Thymus (tissue), 11 donors: Measurements from ENCODE around the gene TARBP1. TPM values are rescaled to one million over a fixed set of nuclear protein-coding genes. Genes with fewer than 3 reads are reported as not detected.
"Not testable (repeated sequence)": the region's sequence is repeated elsewhere in the genome, so short reads cannot be mapped to it uniquely, and the experiment has no call there.

Experiments
- DNase-seq, 9 donors: peaks; one replicate each; pipeline ENCODE4 v3.0.0-alpha.2; 2013; ENCODE audit warnings: low spot score in 9 of 9, low read depth in 6 of 9, missing footprints in 1 of 9
- H3K27ac ChIP-seq, 2 donors: one replicate each; pipeline ENCODE4 v1.5.1; 2013; ENCODE audit warnings: control low read depth in 1 of 2, low read depth in 1 of 2, low read length in 1 of 2, mild to moderate bottlenecking in 1 of 2, moderate library complexity in 1 of 2
- H3K27me3 ChIP-seq, 2 donors: one replicate each; pipeline ENCODE4 v1.5.1; 2013; ENCODE audit warnings: low read length in 1 of 2; ENCODE audit not compliant: control insufficient read depth in 2 of 2, insufficient read depth in 1 of 2
- H3K36me3 ChIP-seq, 2 donors: one replicate each; pipeline ENCODE4 v1.5.1; 2013; ENCODE audit warnings: low read length in 1 of 2, mild to moderate bottlenecking in 1 of 2, moderate library complexity in 1 of 2; ENCODE audit not compliant: control insufficient read depth in 2 of 2, insufficient read depth in 2 of 2
- H3K4me1 ChIP-seq, 2 donors: one replicate each; pipeline ENCODE4 v1.5.1; 2013; ENCODE audit warnings: low read length in 2 of 2; ENCODE audit not compliant: control insufficient read depth in 2 of 2, insufficient read depth in 2 of 2
- H3K4me3 ChIP-seq, 2 donors: one replicate each; pipeline ENCODE4 v1.5.1; 2013; ENCODE audit warnings: low read length in 2 of 2, control low read depth in 1 of 2, mild to moderate bottlenecking in 1 of 2
- H3K9me3 ChIP-seq, 2 donors: one replicate each; pipeline ENCODE4 v1.5.1; 2013; ENCODE audit warnings: low read length in 1 of 2, mild to moderate bottlenecking in 1 of 2; ENCODE audit not compliant: control insufficient read depth in 2 of 2, insufficient read depth in 1 of 2
- WGBS: extraction: QIAGEN DNeasy Blood & Tissue Kit; methylation state at CpG from one replicate; pipeline ENCODE4 v1.1.7; 2013; 5-methylcytosine and 5-hydroxymethylcytosine counted together
- polyA plus RNA-seq: library from polyadenylated mRNA; stranded (reverse); fragments of 200-250 nt; gene quantifications from one replicate; pipeline ENCODE4 v1.2.3, GENCODE V29; 2013
- total RNA-seq: library from RNA; stranded (reverse); fragments of 120-200 nt; gene quantifications from one replicate; pipeline ENCODE4 v1.2.4, GENCODE V29; 2013
- donor health status: healthy.

Gene TARBP1
- total and polyA plus RNA-seq, 2 donors, result 29.0 to 66.3 TPM

DNA sequence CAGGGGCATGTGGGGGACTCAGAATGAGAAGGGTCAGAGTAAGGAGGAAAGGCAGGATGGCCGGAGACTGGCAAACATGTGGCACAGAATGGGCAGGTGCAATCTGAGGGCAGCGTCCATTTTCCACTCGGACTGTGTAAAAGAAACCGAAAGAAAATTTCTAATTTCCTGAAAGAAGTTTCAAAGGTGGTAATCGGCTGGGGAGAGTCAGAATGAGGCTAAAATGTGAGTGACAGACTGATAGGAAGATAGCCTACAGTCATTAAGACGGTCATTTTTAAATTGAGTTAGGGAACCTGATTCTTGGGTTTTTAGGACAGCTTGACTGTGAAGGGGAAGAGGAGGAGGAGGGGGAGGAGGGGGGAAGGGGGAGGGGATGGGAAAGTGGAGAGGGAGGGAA lies 82.1 kb downstream of the TARBP1 start:
- Histone ChIP-seq H3K27me3 (no peaks in the 10 kb centered on the region), H3K36me3 (peaks cover 5 to 29% of the 10 kb centered on the region in 2 donors), H3K27ac (no peak overlapping the region), H3K9me3 (no peaks in the 10 kb centered on the region), H3K4me1 (peaks cover 0 to 4% of the 10 kb centered on the region in 2 donors), H3K4me3 (no peak overlapping the region)
- WGBS, result 97% methylated on average over 6 of the region's 6 CpGs
- DNase-seq, result no peak

DNA sequence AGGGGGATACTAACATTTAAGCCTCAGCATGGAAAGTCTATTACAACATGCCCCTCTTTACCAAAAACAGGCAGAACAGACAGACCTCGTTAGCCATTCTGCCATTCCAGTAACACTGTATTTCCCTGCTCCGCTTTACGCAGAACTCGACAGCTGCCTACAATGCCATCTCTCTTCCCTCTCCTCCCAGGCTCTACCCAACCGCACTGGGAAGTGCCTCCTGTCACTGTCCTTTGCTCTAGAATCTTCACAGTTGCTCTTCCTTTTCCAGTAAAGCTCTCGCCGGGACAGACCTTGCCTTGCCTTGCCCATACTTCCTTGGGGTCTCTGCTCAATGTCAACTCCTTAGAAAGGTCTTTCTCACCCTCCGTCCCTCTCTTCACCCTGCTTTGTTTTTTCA lies 82.9 kb downstream of the TARBP1 start:
- peaks cover 5 to 34% of the 10 kb centered on the region in 2 donors for H3K36me3 ChIP-seq
- WGBS, result 98% methylated on average over 8 of the region's 8 CpGs
- no peaks in the 10 kb centered on the region for H3K9me3 ChIP-seq
- H3K4me1 ChIP-seq, result no peaks in the 10 kb centered on the region
- no peak overlapping the region for H3K27ac ChIP-seq
- no peaks in the 10 kb centered on the region for H3K27me3 ChIP-seq
- no peak overlapping the region for H3K4me3 ChIP-seq
- no peak for DNase-seq

DNA sequence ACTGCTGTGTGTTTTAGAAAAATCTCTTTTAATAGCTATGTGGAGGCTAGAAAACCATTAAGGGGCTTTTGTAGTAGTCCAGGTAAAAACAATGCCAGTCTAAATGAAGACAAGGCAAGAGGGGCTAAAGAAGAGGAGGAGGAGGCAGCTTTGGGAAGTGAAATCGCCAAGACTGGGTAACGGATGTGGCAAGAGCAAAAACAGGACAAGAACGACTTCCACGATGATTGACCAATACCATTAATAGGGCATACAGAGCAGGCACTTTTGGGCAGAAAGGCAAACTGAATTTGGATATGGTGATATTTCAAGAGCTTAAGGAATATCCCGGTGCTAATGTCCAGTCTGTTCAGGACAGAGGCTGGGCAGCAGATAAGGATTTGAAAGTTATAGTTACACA lies 83.7 kb downstream of the TARBP1 start:
- 95% methylated on average over 5 of the region's 5 CpGs for WGBS
- no peak overlapping the region for H3K27ac ChIP-seq

DNA sequence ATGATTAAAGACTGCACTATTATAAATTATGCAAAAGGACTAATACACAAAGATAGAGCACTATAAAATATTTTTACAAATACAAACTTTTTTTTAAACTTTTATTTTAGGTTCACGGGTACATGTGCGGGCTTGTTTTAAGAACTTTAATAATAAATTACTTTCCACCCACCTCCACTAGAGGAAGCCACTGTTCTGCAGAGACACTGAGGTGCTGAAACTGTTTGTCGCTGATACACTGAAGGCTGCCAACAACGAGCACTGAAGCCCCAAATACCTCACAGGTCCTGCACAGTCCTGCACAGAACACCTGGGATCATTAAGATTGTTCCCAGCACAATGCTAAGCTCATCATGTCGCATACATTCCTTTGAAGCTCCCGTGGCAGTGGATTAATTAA lies 85.8 kb downstream of the TARBP1 start:
- no peaks in the 10 kb centered on the region for H3K9me3 ChIP-seq
- 98% methylated on average over 6 of the region's 6 CpGs for WGBS
- H3K4me3 ChIP-seq, result no peak overlapping the region
- DNase-seq, result no peak
- H3K27me3 ChIP-seq, result no peaks in the 10 kb centered on the region
- H3K36me3 ChIP-seq, result peaks cover 5 to 32% of the 10 kb centered on the region in 2 donors
- no peak overlapping the region for H3K27ac ChIP-seq
- H3K4me1 ChIP-seq, result no peaks in the 10 kb centered on the region

More for the DNA sequence above, 83.7 kb downstream of the TARBP1 start:
- Histone ChIP-seq H3K4me1 (no peaks in the 10 kb centered on the region), H3K36me3 (peaks cover 5 to 37% of the 10 kb centered on the region in 2 donors), H3K4me3 (no peak overlapping the region), H3K9me3 (no peaks in the 10 kb centered on the region), H3K27me3 (no peaks in the 10 kb centered on the region)
- no peak for DNase-seq

DNA sequence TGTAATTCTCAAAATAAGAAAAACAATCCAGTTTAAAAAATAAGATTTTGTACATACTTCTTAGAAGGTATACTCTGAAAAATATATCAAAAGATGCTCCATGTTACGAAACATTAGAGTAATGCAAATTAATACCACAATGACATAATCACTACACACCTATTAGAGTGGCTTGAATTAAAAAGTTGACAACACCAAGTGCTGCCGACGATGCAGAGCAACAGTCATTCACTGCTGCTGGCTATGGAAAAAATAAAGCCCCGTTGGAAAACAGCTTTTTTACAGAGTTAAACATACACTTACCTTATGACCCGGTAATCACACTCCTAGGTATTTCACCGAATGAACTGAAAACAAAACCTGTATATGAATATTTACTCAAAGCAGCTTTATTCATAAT lies 90.9 kb downstream of the TARBP1 start:
- H3K9me3 ChIP-seq, result no peaks in the 10 kb centered on the region
- no peaks in the 10 kb centered on the region for H3K4me1 ChIP-seq
- H3K27me3 ChIP-seq, result no peaks in the 10 kb centered on the region
- peaks cover 0 to 16% of the 10 kb centered on the region in 2 donors for H3K36me3 ChIP-seq
- no peak overlapping the region for H3K27ac ChIP-seq
- no peak for DNase-seq
- 87% methylated on average over 6 of the region's 6 CpGs for WGBS
- no peak overlapping the region for H3K4me3 ChIP-seq

DNA sequence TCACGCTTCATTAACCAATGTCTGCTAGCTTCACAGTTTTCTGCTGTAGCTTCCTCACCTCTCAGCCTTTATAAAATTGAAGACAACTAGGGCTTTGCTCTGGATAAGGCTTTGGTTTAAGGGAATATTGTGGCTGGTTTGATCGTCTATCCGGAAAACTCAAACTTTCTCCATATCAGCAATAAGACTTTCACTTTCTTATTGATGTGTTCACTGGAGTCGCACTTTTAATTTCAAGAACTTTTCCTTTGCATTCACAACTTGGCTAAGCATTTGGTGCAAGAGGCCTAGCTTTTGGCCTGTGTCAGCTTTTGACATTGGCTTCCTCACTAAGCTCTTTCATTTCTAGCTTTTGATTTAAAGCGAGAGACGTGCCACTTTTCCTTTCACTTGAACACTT lies 92.9 kb downstream of the TARBP1 start:
- Histone ChIP-seq H3K27me3 (no peaks in the 10 kb centered on the region), H3K4me1 (no peaks in the 10 kb centered on the region), H3K4me3 (no peak overlapping the region), H3K9me3 (no peaks in the 10 kb centered on the region), H3K27ac (no peak overlapping the region), H3K36me3 (peaks cover 0 to 6% of the 10 kb centered on the region in 2 donors)
- WGBS, result 97% methylated on average over 6 of the region's 6 CpGs
- DNase-seq, result no peak

DNA sequence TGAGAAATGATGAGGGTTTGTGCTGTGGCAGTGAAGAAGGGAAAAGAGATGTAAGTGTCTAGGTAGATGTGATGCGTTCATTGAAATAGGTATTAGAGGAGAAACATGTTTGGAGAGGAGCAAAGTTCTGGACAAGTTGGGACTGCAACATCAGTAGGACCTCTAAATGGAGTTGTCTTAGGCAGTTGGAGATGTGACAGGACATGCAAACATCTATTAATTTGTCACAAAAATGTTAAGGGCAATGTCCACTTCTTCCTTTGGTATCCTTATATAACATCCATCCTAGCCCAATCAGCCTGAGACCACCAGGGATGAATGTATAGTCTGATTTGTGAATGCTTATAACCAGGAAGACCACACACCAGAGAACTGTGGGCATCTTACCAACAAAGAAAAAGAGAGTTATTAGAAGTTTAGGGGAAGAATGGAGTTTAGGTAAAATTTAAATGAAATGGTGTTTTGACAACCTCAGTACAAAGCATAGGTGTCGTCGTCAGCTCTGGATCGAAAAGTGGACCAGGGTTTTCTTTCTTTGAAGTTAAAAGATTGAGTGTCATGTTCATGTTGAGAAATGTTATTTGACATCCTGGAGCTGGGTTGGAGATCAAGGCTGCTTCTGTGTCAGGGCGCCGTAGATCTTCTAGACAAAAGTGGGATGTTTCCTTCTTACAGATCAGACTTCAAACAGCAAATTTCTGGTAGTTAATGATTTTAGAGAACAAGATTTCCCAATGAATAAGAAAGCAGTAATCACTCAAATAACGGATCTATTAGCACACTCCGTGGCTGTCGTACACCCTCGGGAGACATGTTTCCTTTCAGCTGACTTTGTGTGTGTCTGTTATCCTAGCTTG lies 97.1 kb downstream of the TARBP1 start:
- Histone ChIP-seq H3K4me3 (no peak overlapping the region), H3K36me3 (peaks cover 22 to 23% of the 10 kb centered on the region in 2 donors), H3K27ac (no peak overlapping the region), H3K27me3 (no peaks in the 10 kb centered on the region), H3K9me3 (no peaks in the 10 kb centered on the region), H3K4me1 (no peaks in the 10 kb centered on the region)
- DNase-seq, result no peak
- 97% methylated on average over 10 of the region's 10 CpGs for WGBS

DNA sequence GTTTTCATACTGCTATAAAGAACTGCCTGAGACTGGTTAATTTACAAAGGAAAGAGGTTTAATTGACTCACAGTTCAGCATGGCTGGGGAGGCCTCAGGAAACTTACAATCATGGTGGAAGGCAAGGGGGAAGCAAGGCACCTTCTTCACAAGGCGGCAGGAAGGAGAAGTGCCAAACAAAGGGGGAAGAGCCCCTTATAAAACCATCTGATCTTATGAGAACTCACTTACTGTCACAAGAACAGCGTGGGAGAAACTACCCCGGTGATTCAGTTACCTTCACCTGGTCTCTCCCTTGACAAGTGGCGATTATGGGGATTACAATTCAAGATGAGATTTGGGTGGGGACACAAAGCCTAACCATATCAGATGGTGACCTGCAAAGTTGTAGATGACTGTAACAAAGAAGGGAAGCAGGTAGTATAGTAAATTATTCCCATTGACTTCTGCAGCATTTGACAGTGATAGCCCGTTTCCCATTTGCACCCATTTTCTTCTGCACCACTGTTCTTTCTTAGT lies 99.3 kb downstream of the TARBP1 start:
- peaks cover 35 to 38% of the 10 kb centered on the region in 2 donors for H3K36me3 ChIP-seq
- WGBS, result 97% methylated on average over 5 of the region's 5 CpGs
- not testable (repeated sequence) for H3K9me3 ChIP-seq, H3K27me3 ChIP-seq, H3K4me3 ChIP-seq, DNase-seq, H3K4me1 ChIP-seq, H3K27ac ChIP-seq

DNA sequence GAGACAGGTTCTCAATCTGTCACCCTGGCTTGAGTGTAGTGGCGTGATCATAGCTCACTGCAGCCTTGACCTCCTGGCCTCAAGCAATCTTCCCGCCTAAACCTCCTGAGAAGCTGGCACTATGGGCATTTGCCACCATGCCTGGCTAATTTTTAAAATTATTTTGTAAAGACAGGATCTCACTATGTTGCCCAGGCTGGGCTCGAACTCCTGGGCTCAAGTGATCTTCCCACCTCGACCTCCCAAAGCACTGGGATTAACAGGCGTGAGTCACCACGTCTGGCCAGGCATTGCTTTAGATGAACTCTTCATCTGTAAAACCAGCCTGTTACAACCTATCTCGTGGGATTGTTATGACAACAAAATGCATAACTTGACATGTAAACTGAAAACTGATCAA lies 103.3 kb downstream of the TARBP1 start:
- H3K9me3 ChIP-seq, result no peaks in the 10 kb centered on the region
- H3K4me1 ChIP-seq, result peaks cover 9 to 12% of the 10 kb centered on the region in 2 donors
- no peak overlapping the region for H3K4me3 ChIP-seq
- no peaks in the 10 kb centered on the region for H3K27me3 ChIP-seq
- peaks cover 35 to 38% of the 10 kb centered on the region in 2 donors for H3K36me3 ChIP-seq
- 98% methylated on average over 7 of the region's 7 CpGs for WGBS
- no peak for DNase-seq
- H3K27ac ChIP-seq, result no peak overlapping the region
